NCI-H226 (cell line): ENCODE measurements around the gene APELA.
"Not testable (repeated sequence)": the region's sequence is repeated elsewhere in the genome, so short reads cannot be mapped to it uniquely, and the experiment has no call there.

Source experiments
- DNase-seq: peaks from one replicate; pipeline ENCODE4 v3.0.0-alpha.2; 2015

Gene APELA, protein sequence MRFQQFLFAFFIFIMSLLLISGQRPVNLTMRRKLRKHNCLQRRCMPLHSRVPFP

DNA sequence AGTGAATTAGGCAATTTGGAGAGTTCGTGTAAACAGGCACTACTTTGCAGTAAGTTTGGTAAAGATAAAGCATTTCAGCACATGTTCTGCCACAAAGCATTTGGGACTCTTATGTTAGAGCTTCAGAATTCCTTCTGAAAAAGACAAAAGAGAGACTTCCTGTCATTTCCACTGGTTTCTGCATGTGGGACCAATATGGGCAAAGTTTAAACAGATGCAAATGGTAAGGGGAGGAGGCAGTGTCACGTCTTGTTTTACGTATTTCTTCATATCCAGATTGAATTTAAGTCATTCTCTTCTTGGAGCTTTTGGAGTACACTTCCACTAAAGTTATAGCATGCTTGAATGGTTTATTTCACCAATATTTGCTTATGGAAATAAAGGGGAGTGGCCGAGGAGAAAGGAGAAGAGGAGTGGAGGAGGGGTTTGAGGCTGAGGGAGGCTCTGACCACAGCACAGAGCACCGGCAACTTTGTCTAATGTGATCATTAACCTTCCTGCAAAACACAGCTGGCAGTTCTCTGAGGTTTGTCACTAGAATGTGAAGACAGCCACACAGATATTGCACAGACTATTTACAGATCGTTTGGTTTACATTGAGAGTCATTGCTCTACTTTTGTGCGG lies at the start of gene APELA:
Gene APELA, plus strand, starts transcription at position 479 of the 625 bp plus-strand sequence. CDS start 154 bp downstream, outside the sequence.
- no peak for DNase-seq

DNA sequence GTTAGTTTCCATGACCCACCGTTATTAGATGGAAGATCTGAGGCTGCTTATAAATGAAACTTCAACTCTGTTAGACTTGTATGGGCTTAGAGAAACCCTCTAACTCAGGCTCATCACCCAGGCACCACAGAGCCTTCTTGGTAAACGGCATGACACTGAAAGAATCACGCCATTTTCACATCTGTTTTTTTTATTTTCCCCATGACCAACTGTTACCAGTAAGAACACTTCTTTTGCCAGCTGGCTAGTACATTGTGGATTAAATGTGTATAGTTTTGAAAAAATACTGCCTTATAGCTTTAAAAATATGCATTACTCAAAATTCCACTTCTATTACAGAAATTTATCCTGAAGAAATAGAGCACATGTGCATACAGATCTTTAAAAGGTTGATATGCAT lies 48.0 kb upstream of the APELA start:
- DNase-seq, result no peak

DNA sequence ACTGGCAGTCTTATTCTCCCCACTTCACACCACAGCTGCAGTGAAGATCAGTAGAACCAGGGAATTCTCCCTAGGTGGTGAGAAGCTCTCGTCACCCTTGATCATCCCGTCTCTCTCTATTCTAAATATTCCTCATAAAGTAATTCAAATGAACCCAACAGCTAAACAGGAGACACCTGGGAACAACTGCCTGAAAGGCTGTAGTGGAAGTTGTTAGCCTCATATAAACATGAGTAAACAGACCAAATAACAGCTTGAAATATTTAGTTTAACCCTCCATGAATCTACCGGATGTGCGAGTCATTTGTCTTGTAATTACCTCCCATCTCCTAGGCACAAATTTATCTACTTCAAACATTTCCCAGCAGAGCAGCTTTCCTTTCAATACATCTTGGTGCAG lies 30.4 kb upstream of the APELA start:
- no peak for DNase-seq

DNA sequence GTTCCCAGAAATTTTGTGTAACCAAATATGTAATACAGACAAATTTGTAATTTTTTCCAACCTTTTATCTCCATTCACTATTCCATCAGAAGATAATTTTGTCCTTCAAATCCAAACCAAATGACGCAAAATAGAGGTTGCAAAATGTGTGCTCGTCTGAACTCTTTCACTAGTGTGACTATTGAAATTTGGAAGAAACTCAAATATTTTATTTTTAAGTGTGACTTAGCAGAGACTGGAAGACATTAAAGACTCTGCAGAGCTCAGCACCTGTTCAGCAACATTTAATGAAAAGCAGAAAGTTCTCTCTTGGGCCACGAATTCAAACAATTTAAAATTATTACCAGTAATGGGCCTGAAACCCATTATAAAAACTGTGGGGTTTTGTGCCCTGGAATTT lies 30.0 kb upstream of the APELA start:
- no peak for DNase-seq

DNA sequence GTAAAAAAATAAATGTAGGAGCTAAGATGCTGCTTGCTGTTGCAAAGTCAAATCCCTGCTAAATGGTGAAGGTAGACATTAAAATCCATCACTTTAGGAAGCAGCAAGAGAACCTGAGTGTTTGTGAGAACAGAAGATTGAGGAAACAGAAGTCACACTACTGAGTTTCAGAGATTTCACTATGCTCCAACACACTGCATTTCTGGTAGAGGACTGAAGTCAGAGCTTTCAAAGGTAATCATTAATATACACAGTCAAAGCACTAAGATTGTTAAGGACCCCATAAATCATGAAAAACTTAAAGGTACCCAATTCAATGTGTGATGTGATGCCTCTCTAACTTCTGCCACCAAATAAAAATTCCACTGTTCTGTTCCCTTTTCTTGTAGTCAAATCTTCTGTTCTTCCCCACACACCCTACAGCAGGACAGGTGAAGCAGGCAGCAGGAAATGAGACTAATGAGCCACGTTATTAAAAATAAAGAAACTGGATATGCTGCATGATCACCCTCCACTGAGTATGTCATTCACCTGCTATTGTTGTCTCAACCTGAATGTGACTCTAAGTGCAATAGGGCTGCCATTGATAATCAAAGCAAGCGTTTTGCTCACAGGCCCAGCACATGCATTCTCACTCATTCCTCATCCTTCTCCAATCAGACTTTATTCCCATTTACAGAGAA lies 28.9 kb upstream of the APELA start:
- no peak for DNase-seq

DNA sequence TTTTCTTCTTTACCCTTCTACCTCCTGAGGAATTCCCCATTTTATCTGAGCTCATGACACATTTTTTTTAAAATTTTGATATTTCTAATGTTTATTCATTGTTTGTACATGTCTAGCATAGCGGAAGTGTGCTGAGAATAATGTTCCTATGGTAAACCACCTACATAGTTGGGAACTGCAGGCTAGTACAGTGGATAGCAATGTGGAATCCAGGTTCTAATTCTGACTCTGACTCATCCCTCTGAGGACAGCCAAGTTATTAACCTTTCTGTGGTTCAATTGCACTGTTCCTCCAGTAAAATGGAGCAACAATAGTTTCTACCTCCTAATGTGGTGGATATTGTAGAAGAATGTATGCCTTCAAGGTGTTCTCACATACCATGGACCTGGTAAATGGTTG lies 20.6 kb upstream of the APELA start:
- no peak for DNase-seq

DNA sequence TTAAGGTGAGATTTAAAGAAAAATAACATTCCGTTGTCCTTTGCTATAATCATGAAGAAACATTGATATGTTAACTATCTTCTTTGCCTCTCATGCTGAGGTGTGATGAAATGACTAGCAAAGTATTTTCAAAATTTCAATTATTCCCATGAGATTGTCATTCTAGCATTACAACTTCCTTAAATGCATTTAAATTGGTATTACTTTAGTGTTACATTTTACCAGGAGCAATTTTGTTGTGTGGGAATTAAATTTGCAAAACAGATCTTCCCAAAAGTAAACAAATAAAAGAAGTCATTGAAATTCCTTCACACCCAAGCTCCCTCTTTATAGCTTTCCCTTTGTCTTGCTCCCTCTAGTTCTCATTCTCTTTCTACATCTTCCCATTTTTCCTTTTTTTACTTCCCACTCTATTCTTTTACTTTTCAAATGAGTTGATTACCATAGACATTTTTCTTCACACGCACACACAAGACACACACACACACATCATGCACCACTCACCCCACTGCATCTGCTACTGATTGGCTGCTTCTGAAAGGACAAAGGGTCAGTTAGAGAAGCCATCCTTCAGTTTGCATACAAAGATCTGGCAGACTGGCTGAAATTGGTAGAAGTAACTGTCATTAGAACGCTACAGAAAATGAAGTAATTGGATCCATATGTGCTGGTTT lies 10.0 kb upstream of the APELA start:
- no peak for DNase-seq

DNA sequence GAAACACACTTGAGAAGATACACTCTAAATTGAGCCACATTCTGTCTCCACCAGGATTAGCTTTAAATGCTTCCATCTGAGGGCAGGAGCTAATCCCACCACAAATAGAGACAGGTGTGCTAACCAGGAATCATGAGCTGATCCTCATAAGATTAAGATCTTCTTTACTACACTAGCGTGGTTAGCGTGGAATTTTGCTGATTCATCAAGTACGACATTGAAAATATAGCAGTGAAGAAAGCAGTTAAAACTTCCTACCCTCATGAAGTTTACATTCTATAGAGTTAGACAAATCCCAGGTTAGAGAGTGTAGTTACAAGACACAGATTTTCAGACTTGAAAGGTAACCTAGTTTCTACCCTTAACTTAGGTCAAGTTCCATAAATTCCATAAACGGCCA lies 5.3 kb upstream of the APELA start:
- no peak for DNase-seq

DNA sequence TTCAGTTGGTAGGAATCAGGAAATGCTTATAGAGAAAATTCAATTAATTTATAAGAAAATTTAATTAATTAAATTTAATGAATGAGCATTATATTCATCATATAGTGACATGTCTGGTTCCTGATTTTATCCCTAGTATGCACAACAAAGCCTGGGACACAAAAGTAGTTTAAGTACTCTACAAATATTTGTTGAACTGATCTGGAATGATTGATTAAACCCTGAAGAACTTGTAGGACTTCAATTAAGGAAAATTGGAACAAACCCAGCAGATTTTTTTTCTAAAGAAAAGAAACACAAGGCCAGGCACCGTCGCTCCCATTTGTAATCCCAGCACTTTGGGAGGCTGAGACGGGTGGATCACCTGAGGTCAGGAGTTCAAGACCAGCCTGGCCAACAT lies 4.5 kb upstream of the APELA start:
- DNase-seq, result no peak

DNA sequence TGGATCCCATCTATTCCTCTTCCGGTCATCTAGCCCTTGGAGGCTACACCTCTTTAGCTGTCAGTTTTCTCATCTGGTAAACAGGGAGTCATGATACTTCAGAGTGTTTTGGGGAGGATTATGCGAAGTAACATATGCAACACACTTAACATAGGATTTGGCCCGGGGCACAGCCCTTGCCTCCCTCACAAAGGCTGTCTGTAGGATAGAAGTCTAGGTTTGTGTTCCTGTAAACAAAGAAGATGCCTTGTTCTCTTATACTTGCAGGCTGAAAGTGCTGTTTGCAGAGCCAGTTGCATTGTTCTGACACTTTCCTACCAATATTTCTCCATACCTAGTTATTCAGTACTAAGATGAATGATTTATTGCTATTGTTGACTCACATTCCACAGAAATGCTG lies 2.2 kb upstream of the APELA start:
- no peak for DNase-seq

DNA sequence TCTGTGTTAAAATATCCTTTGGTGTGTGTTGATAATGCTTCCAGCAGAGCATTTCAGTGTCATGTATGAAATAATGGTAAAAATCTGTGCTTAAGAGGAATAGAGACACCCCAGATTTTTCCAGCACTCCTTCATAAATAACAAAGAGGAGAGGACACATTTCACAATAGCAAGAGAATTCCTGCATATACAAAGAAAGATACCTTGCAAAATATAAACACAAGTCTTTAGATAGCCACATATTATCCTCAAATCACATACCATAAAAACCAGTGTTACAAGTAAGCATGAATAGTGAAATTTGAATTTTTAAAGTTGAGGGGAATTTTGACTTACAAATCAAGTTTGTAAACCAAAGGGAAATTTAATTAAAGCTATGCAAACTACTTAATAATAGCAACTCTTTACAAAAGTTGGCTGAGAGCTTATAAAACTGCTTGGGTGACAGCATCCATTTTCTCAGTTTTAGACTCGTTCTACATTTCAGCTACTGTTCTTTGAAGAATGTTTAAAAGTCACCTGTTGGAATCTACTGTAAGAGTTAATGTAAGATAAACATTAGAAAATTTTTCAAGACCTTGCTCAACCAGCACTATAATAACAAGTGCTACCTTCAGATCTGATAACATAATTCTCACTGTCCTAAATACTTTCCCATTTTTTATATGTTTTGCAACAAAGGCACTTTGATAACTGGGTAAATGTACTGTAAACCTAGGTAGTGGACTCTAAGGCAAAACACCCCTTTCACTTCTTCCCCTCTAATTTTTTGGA lies 3.7 kb downstream of the APELA start:
- no peak for DNase-seq

DNA sequence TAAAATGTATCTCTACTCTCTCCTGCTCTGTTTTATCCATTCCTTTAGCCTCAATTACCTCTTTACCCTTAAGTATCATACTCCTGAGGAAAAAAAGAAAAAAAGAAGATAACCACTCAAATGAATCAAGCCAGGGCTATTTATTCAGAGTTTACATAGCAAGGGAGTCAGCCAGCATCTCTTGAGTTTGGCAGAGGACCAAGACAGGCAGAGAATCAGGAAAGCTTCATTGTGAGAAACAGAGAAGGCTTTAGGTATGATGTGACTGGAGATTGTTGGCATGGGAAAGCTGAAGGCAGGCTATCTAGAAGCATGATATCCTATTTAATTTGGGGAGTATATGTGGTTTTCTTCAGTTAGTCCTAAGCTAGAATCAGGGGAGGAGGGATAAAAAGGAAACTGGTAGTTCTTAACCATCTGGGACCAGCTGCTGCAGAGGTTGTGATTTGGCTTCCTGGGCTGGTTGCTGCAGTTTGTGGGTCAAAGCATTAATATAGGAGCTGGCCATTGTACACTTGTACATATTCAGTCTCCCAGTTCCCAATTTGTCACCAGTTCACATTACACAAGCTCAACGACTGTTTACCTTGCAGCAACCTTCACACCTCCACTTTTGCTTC lies 11.2 kb downstream of the APELA start:
- DNase-seq, result no peak

DNA sequence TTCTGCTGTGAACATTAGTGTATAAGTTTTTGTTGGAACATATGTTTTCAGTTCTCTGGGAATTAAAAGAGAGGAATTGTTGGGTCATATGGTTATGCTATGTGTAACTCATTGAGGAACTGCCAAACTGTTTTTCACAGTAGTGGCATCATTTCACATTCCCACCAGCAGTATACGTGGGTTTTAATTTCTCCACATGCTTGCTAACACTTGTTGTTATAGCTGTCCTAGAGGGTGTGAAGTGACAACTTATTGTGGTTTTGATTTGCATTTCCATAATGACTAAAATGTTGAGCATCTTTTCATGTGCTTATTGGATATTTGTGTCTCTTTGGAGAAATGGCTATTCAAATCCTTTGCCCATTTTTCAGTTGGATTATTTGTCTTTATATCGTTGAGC lies 13.7 kb downstream of the APELA start:
- no peak for DNase-seq

DNA sequence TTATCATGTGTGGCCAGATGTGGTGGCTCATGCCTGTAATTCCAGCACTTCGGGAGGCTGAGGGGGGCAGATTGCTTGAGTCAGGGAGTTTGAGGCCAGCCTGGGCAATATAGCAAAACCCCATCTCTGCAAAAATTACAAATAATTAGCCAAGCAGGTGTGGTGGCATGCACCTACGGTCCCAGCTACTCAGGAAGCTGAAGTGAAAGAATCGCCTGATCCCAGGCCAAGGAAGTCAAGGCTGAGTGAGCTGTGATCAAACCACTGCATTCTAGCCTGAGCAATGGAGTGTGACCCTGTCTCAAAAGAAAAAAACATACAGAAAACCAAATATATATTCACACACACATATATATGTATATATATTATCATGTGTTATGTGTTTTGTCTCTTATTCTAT lies 15.0 kb downstream of the APELA start:
- no peak for DNase-seq

DNA sequence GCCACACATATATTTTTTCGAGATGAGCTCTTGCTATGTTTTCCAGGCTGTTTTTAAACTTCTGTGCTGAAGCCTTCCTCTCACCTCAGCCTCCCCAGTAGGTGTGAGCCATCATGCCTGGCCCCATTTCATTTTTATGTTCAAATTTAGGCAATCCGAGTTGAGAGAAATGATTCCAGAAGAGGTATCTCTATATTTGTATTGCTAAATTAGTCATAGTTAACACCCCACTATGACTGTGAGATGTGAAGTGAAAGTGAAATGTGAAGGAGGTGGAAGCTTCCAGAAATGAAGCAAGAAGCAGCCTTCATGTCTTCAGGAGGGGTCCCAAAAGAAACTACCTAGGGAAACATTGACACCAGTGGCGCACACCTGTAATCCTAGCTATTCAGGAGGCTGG lies 17.7 kb downstream of the APELA start:
- DNase-seq, result no peak

DNA sequence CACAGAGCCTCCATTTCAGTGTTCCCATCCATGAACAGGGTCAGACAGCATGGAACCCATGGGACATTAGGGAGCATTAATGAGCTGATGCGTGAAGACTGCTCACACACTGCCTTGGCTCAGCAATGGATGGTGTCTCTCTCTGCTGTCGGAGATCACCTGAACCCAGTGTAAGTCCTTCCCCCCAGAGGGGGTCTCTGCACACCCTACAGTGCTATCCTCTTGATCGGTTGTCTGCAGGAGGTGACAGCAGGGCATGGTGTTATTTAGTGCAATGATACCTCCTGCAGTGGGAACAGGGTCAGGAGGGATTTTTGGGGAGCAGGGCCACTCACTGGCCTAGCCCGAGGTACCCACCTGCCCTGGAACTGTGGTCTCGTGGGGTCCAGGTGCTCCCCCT lies 25.6 kb downstream of the APELA start:
- DNase-seq, result no peak

DNA sequence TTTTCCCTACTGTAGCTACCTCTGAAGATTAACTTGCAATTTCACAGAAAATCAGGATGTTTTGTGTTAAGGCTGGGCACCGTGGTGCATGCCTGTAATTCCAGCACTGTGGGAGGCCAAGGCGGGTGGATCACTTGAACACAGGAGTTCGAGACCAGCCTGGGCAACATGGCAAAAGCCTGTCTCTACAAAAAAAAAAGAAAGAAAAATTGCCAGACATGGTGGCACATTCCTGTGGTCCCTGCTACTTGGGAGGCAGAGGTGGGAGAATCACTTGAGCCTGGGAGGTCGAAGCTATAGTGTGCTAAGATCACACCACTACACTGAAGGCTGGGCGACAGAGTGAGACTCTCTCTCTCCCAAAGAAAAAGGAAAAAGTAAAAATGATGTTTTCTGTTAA lies 27.4 kb downstream of the APELA start:
- DNase-seq, result no peak

DNA sequence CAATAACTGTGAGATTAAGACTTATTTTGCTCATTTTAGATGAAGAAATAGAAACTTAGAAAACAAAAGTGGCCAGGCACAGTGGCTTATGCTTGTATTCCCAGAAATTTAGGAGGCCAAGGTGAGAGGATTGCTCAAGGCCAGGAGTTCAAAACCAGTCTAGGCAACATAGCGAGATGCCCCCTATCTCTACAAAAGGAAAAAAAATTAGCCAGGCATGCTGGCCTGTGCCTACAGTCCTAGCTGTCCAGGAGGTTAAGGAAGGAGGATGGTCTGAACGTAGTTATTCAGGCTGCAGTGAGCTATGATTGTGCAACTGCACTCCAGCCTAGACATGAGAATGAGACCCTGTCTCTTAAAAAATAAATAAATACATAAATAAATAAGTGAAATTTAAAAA lies 28.0 kb downstream of the APELA start:
- DNase-seq, result no peak

DNA sequence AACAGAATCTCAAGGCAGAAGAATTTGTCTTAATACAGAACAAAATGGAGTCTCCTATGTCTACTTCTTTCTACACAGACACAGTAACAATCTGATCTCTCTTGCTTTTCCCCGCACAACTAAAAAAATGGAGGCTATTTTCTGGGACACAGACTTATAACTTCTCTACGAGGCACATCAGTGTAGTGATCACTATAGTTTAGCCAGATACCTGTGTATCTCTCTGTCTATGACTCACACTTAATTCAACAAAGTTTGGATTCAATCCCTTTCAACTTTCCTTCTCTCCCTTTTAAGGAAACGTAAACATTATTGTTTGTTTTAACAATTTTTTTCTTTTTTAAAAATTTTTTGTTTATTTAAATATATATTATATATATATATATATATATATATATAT lies 29.4 kb downstream of the APELA start:
- DNase-seq, result no peak

DNA sequence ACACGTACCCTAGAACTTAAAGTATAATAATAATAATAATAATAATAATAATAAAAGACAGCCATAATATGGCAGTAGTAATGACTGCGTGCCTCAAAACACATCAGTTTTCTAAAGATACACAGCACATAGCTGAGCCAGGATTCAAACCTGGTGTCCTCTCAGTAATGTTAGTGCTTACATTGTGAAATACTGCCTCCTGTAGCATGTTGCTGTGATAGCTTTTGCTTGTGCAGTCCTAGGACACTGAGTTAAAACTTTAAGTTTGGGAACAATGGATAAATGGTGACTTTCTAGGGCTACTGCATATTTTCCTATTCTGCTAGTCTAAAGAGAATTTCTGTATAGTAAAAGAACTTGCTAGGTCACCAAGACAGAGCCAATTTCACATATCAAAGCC lies 36.5 kb downstream of the APELA start:
- not testable (repeated sequence) for DNase-seq

DNA sequence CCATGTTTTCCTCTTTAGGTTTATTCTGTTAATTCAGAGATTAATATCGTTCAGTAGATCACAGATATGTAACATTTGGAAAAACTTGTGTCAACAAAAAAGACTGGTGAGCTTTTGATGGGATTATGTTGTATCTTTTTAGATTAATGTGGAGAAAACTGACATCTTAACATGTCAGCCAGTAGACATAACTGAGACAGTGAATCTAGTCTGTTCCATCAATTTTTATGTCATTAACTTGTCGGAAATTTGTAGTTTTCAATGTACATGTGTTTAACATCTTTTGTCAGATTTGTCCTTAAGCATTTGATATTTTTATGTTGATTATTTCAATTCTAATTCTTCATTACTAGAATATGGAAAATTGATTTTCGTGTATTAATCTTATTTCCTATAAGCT lies 42.0 kb downstream of the APELA start:
- no peak for DNase-seq

DNA sequence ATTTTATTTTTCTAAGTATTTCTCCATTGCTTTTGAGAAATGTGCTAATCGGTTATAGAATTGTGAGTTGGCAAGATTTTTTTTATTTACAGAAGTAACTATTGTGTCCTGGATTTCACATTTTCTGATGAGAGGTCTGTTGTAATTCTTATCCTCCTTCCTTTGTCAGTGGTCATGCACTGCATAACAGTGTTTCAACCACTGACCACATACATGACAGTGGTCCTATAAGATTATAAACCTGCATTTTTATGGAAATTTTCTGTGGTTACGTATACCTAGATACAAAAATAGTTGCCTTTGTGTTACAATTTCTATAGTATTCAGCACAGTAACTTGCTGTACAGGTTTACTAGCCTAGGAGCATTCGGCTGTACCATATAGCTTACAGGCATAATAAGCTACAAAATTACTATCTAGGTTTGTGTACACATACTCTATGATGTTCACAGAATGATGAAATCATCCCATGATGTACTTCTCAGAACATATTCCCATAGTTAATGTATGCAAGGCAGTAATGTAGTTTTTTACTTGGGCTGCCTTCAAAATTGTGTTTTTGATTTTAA lies 47.8 kb downstream of the APELA start:
- no peak for DNase-seq

DNA sequence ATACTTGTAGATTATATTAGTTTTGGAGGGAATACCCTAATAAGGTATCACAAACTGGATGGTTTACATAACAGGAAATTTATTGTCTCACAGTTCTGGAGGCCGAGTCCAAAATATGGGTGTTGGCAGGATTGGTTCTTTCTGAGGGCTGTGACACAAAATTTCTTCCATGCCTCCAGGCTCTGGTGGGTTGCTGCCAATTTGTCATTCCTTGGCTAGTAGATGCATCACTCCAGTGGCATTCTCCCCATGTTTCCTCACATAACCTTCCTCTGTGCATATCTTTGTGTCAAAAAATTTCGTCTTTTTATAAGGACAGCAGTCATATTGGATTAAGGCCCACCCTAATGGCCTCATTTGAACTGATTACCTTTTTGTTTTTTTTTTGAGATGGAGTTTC lies 49.3 kb downstream of the APELA start:
- DNase-seq, result peak; percentile 65
